ENCODE measurements around the gene PCDHGA5.
"Not testable (repeated sequence)": the region's sequence is repeated elsewhere in the genome, so short reads cannot be mapped to it uniquely, and the experiment has no call there.

PCDHGA5 gene

DNA sequence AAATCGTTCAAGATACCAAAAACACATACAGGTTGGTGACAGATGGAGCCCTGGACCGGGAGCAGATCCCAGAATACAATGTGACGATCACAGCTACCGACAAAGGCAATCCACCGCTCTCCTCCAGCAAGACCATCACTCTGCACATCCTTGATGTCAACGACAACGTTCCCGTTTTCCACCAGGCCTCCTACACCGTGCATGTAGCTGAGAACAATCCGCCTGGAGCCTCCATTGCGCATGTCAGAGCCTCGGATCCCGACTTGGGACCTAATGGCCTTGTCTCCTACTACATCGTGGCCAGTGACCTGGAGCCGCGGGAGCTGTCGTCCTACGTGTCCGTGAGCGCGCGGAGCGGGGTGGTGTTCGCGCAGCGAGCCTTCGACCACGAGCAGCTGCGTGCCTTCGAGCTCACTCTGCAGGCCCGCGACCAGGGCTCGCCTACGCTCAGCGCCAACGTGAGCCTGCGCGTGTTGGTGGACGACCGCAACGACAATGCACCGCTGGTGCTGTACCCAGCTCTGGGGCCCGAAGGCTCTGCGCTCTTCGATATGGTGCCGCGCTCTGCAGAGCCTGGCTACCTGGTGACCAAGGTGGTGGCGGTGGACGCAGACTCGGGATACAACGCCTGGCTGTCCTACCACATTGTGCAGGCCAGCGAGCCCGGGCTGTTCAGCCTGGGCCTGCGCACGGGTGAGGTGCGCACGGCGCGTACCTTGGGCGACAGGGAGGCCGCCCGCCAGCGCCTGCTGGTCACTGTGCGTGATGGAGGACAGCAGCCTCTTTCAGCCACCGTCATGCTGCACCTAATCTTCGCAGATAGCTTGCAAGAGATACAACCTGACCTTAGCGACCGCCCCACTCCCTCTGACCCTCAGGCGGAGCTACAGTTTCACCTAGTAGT is 7.9 kb downstream of the PCDHGA5 start:
- Histone ChIP-seq H4K12ac (ENCODE audit: low read depth, low read length) (no peak overlapping the region), H2AFZ (ENCODE audit: insufficient read depth, low read length, poor library complexity) (no peak overlapping the region), H3K4me2 (ENCODE audit: low read length) (no peak overlapping the region), H3K23ac (ENCODE audit: low read length) (no peak overlapping the region), H2BK120ac (ENCODE audit: insufficient read depth, low read length, poor library complexity) (no peak overlapping the region), H3K27ac (ENCODE audit: low read depth, low read length) (no peak overlapping the region), H3K4me1 (ENCODE audit: control insufficient read depth in 1 of 2, insufficient read depth in 2 of 2, low read length in 2 of 2) (no peaks in the 10 kb centered on the region), H3K18ac (ENCODE audit: low read length) (no peak overlapping the region), H3K36me3 (ENCODE audit: control insufficient read depth in 1 of 2, insufficient read depth in 2 of 2, low read length in 2 of 2) (peaks cover 2 to 3% of the 10 kb centered on the region in 2 experiments), H3K27me3 (ENCODE audit: insufficient read depth, low read length) (no peaks in the 10 kb centered on the region), H2AK5ac (ENCODE audit: low read length) (no peak overlapping the region), H2BK12ac (ENCODE audit: low read length) (no peak overlapping the region), H3K79me2 (ENCODE audit: control insufficient read depth, insufficient read depth, low read length, poor library complexity) (no peaks in the 10 kb centered on the region), H4K8ac (ENCODE audit: low read depth, low read length) (no peak overlapping the region), H3K79me1 (ENCODE audit: low read length) (no peaks in the 10 kb centered on the region), H4K91ac (ENCODE audit: low read depth, low read length) (no peak overlapping the region), H3K14ac (ENCODE audit: low read length) (no peak overlapping the region), H3K9me3 (ENCODE audit: insufficient read depth, low read depth, low read length) (peaks cover 36% of the 10 kb centered on the region), H3K4ac (ENCODE audit: low read depth, low read length) (no peak overlapping the region), H2BK5ac (ENCODE audit: low read depth, low read length, poor library complexity) (no peak overlapping the region), H3K9ac (ENCODE audit: low read length) (no peak overlapping the region), H3K4me3 (ENCODE audit: low read depth, low read length) (peak overlapping the region; percentile 13)
- DNase-seq = no peak
- WGBS (ENCODE audit: extremely low coverage, insufficient coverage, insufficient read length) = no CpG with 5 or more reads among the region's 69 CpGs

DNA sequence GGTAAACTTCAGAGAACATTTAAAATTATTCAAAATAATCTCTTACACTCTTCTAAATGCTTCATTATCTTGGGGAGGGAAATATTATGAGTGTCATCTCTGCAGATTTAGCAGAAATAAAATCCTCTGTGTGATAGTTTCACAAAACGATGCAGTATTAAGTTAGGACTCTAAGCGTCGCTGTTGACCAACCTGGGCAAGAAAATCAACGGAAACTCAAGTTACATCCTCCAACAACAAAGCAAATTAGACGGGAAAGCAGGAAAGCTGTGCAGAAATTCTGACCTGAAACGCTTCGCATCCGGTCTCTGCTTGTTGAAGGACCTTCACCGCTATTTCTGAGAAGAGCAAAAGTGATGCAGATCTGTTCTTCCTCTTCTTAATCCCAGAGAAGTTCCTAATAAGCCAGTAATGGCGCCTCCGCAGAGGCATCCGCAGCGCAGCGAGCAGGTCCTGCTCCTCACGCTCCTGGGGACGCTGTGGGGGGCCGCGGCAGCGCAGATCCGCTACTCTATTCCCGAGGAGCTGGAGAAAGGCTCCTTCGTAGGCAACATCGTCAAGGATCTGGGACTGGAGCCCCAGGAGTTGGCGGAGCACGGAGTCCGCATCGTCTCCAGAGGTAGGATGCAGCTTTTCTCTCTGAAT is 9.8 kb downstream of the PCDHGA5 start, which contains the start of gene PCDHGA6:
TSS of gene PCDHGA6 (plus strand) at position 219 of the 645 bp plus-strand sequence. CDS start at position 412, 193 bp downstream.
- no peak within 1 kb of the TSS for H4K8ac ChIP-seq (ENCODE audit: low read depth, low read length)
- peak within 1 kb of the TSS; percentile 3 for H3K4me3 ChIP-seq (ENCODE audit: low read depth, low read length)
- no peaks in the 10 kb centered on the region for H3K79me1 ChIP-seq (ENCODE audit: low read length)
- no peak within 1 kb of the TSS for H3K4ac ChIP-seq (ENCODE audit: low read depth, low read length)
- no peak within 1 kb of the TSS for H3K4me2 ChIP-seq (ENCODE audit: low read length)
- H3K18ac ChIP-seq (ENCODE audit: low read length) = no peak within 1 kb of the TSS
- no peak within 1 kb of the TSS for H2AK5ac ChIP-seq (ENCODE audit: low read length)
- DNase-seq = peak in 1 of 2 donors; percentile 29
- no CpG with 5 or more reads among the region's 27 CpGs for WGBS (ENCODE audit: extremely low coverage, insufficient coverage, insufficient read length)
- no peaks in the 10 kb centered on the region for H3K27me3 ChIP-seq (ENCODE audit: insufficient read depth, low read length)
- H2BK12ac ChIP-seq (ENCODE audit: low read length) = no peak within 1 kb of the TSS
- H4K91ac ChIP-seq (ENCODE audit: low read depth, low read length) = no peak within 1 kb of the TSS
- no peak within 1 kb of the TSS for H3K14ac ChIP-seq (ENCODE audit: low read length)
- no peaks in the 10 kb centered on the region for H3K4me1 ChIP-seq (ENCODE audit: control insufficient read depth in 1 of 2, insufficient read depth in 2 of 2, low read length in 2 of 2)
- no peak within 1 kb of the TSS for H3K27ac ChIP-seq (ENCODE audit: low read depth, low read length)
- H4K12ac ChIP-seq (ENCODE audit: low read depth, low read length) = no peak within 1 kb of the TSS
- no peak within 1 kb of the TSS for H2BK120ac ChIP-seq (ENCODE audit: insufficient read depth, low read length, poor library complexity)
- no peak within 1 kb of the TSS for H3K9ac ChIP-seq (ENCODE audit: low read length)
- H2AFZ ChIP-seq (ENCODE audit: insufficient read depth, low read length, poor library complexity) = no peak within 1 kb of the TSS
- H2BK5ac ChIP-seq (ENCODE audit: low read depth, low read length, poor library complexity) = no peak within 1 kb of the TSS
- H3K79me2 ChIP-seq (ENCODE audit: control insufficient read depth, insufficient read depth, low read length, poor library complexity) = no peaks in the 10 kb centered on the region
- H3K36me3 ChIP-seq (ENCODE audit: control insufficient read depth in 1 of 2, insufficient read depth in 2 of 2, low read length in 2 of 2) = peaks cover 2 to 3% of the 10 kb centered on the region in 2 experiments
- no peak within 1 kb of the TSS for H3K23ac ChIP-seq (ENCODE audit: low read length)
- H3K9me3 ChIP-seq (ENCODE audit: insufficient read depth, low read depth, low read length) = peaks cover 36% of the 10 kb centered on the region

DNA sequence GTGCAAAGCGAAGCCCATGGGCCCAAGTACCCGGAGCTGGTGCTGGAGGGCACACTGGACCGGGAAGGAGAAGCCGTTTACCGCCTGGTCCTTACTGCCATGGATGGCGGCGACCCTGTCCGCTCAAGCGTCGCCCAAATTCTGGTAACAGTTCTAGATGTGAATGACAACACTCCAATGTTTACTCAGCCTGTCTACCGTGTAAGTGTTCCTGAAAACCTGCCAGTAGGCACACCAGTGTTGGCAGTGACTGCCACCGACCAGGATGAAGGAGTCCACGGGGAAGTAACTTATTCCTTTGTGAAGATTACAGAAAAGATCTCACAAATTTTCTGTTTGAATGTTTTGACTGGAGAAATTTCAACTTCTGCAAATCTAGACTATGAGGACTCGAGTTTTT is 10.7 kb downstream of the PCDHGA5 start:
- H2BK5ac ChIP-seq (ENCODE audit: low read depth, low read length, poor library complexity) = no peak overlapping the region
- no CpG with 5 or more reads among the region's 14 CpGs for WGBS (ENCODE audit: extremely low coverage, insufficient coverage, insufficient read length)
- no peak overlapping the region for H2BK12ac ChIP-seq (ENCODE audit: low read length)
- no peaks in the 10 kb centered on the region for H3K79me1 ChIP-seq (ENCODE audit: low read length)
- H2AFZ ChIP-seq (ENCODE audit: insufficient read depth, low read length, poor library complexity) = no peak overlapping the region
- H2AK5ac ChIP-seq (ENCODE audit: low read length) = no peak overlapping the region
- no peak overlapping the region for H2BK120ac ChIP-seq (ENCODE audit: insufficient read depth, low read length, poor library complexity)
- no peaks in the 10 kb centered on the region for H3K27me3 ChIP-seq (ENCODE audit: insufficient read depth, low read length)
- no peak overlapping the region for H3K14ac ChIP-seq (ENCODE audit: low read length)
- H4K91ac ChIP-seq (ENCODE audit: low read depth, low read length) = no peak overlapping the region
- no peaks in the 10 kb centered on the region for H3K79me2 ChIP-seq (ENCODE audit: control insufficient read depth, insufficient read depth, low read length, poor library complexity)
- H3K27ac ChIP-seq (ENCODE audit: low read depth, low read length) = no peak overlapping the region
- peaks cover 36% of the 10 kb centered on the region for H3K9me3 ChIP-seq (ENCODE audit: insufficient read depth, low read depth, low read length)
- DNase-seq = no peak
- H3K4ac ChIP-seq (ENCODE audit: low read depth, low read length) = no peak overlapping the region
- H3K4me2 ChIP-seq (ENCODE audit: low read length) = no peak overlapping the region
- H3K23ac ChIP-seq (ENCODE audit: low read length) = no peak overlapping the region
- no peak overlapping the region for H3K4me3 ChIP-seq (ENCODE audit: low read depth, low read length)
- no peak overlapping the region for H4K12ac ChIP-seq (ENCODE audit: low read depth, low read length)
- H3K9ac ChIP-seq (ENCODE audit: low read length) = no peak overlapping the region
- no peak overlapping the region for H4K8ac ChIP-seq (ENCODE audit: low read depth, low read length)
- H3K18ac ChIP-seq (ENCODE audit: low read length) = no peak overlapping the region
- H3K36me3 ChIP-seq (ENCODE audit: control insufficient read depth in 1 of 2, insufficient read depth in 2 of 2, low read length in 2 of 2) = peaks cover 2 to 3% of the 10 kb centered on the region in 2 experiments
- no peaks in the 10 kb centered on the region for H3K4me1 ChIP-seq (ENCODE audit: control insufficient read depth in 1 of 2, insufficient read depth in 2 of 2, low read length in 2 of 2)

DNA sequence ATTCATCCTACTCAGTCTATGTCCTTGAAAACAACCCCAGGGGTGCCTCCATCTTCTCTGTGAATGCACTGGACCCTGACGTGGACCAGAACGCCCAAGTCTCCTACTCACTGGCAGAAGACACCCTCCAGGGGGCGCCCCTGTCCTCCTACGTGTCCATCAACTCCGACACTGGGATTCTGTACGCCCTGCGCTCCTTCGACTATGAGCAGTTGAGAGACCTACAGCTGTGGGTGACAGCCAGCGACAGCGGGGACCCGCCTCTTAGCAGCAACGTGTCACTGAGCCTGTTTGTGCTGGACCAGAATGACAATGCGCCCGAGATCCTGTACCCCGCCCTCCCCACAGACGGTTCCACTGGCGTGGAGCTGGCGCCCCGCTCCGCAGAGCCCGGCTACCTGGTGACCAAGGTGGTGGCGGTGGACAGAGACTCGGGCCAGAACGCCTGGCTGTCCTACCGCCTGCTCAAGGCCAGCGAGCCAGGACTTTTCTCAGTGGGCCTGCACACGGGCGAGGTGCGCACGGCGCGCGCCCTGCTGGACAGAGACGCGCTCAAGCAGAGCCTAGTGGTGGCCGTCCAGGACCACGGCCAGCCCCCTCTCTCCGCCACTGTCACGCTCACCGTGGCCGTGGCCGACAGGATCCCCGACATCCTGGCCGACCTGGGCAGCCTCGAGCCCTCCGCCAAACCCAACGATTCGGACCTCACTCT is 11.6 kb downstream of the PCDHGA5 start:
- WGBS (ENCODE audit: extremely low coverage, insufficient coverage, insufficient read length) = no CpG with 5 or more reads among the region's 48 CpGs

More for the DNA sequence above, 11.6 kb downstream of the PCDHGA5 start:
- H3K4me1 ChIP-seq (ENCODE audit: control insufficient read depth in 1 of 2, insufficient read depth in 2 of 2, low read length in 2 of 2); H2AFZ ChIP-seq (ENCODE audit: insufficient read depth, low read length, poor library complexity); H3K79me1 ChIP-seq (ENCODE audit: low read length); DNase-seq; H3K4ac ChIP-seq (ENCODE audit: low read depth, low read length); H2BK120ac ChIP-seq (ENCODE audit: insufficient read depth, low read length, poor library complexity); H4K8ac ChIP-seq (ENCODE audit: low read depth, low read length); H3K4me3 ChIP-seq (ENCODE audit: low read depth, low read length); H3K23ac ChIP-seq (ENCODE audit: low read length); H2BK12ac ChIP-seq (ENCODE audit: low read length); H3K9ac ChIP-seq (ENCODE audit: low read length); H3K79me2 ChIP-seq (ENCODE audit: control insufficient read depth, insufficient read depth, low read length, poor library complexity); H2BK5ac ChIP-seq (ENCODE audit: low read depth, low read length, poor library complexity); H3K18ac ChIP-seq (ENCODE audit: low read length); H4K12ac ChIP-seq (ENCODE audit: low read depth, low read length); H2AK5ac ChIP-seq (ENCODE audit: low read length); H4K91ac ChIP-seq (ENCODE audit: low read depth, low read length); H3K14ac ChIP-seq (ENCODE audit: low read length); H3K27me3 ChIP-seq (ENCODE audit: insufficient read depth, low read length); H3K4me2 ChIP-seq (ENCODE audit: low read length); H3K36me3 ChIP-seq (ENCODE audit: control insufficient read depth in 1 of 2, insufficient read depth in 2 of 2, low read length in 2 of 2); H3K27ac ChIP-seq (ENCODE audit: low read depth, low read length): not testable (repeated sequence)
- peaks cover 36% of the 10 kb centered on the region for H3K9me3 ChIP-seq (ENCODE audit: insufficient read depth, low read depth, low read length)

All from trophoblast cell (in vitro differentiated cells and primary cell).